Stimulated activated CD4-positive, alpha-beta T cell treated with anti-CD3 and anti-CD28 coated beads, Interleukin-12 subunit alpha, Interleukin-12 subunit beta, amount 100 ng/mL, for 48 hours (primary cell): ENCODE results near the gene PROSER3.
"Not testable (repeated sequence)": the region's sequence is repeated elsewhere in the genome, so short reads cannot be mapped to it uniquely, and the experiment has no call there.

Source experiments
- DNase-seq, 3 donors: peaks; one replicate each; pipeline ENCODE4 v3.0.0-alpha.2; 2020; ENCODE audit warnings: low read depth in 2 of 3, low spot score in 1 of 3

Gene PROSER3

GRCh38 chr19:35722461-35722860 is 35.5 kb upstream of the PROSER3 start:
- DNase-seq: no peak

- no peak for DNase-seq
These were observed 35.1 kb upstream of the PROSER3 start for GRCh38 chr19:35722897-35723296.

DNA sequence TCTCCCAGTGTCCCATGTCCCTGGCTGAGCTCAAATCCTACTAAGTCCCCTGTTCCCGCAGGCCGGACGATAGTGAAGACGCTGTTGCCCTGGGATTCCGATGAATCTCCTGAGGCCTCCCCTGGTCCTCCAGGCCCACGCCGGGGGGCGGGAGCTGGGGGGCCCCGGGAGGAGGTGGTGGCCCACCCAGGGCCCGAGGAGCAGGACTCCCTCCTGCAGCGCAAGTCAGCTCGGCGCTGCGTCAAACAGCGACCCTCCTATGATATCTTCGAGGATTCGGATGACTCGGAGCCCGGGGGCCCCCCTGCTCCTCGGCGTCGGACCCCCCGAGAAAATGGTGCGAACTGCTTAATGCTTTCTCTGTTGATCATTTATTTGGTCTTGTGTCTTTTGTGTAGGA is 34.3 kb upstream of the PROSER3 start:
- no peak for DNase-seq

GRCh38 chr19:35724132-35724531 is 33.8 kb upstream of the PROSER3 start:
- DNase-seq: not testable (repeated sequence)

DNA sequence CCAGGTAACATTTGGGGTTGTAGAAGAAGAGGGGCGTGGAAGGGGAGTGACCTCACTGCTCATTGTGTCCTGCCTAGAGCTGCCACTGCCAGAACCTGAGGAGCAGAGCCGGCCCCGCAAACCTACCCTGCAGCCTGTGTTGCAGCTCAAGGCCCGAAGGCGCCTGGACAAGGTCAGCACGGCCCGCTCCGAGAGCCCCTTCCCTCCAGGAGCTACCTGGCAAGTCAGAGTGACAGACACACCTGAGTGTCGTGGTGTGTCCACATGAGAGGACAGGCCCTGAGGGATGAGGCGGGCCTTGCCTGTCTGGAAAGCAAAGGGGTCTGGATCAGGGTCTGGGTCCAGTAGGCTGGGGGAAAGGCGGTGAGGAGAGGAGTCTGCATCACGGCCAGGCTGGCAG is 33.4 kb upstream of the PROSER3 start:
- DNase-seq: no peak

GRCh38 chr19:35725216-35725861 is 32.6 kb upstream of the PROSER3 start:
- no peak for DNase-seq

DNA sequence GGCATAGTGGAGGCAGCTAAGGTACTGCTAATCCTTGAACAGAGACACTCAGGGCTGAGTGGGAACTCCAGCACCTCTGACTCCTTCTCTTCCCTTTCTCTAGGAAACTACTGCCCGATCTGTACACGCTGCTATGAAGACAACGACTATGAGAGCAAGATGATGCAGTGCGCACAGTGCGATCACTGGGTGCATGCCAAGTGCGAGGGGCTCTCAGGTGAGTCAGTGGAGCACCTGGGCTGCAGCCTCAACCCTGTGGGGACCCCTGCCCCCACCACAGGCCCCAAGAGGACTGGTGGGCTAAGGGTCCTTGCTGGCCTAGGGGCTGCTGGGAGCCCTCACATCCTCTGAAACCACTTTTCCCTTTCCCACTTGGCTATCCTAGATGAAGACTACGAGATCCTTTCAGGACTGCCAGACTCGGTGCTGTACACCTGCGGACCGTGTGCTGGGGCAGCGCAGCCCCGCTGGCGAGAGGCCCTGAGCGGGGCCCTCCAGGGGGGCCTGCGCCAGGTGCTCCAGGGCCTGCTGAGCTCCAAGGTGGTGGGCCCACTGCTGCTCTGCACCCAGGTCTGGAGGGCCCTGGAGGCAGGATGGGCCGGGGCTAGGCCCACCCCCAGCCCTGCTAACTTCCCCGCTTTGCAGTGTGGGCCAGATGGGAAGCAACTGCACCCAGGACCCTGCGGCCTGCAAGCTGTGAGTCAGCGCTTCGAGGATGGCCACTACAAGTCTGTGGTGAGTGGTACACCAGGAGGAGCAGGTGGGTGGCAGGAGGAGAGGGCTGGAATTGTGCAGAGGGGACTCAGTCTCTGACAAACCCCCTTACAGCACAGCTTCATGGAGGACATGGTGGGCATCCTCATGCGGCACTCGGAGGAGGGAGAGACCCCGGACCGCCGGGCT is 30.7 kb upstream of the PROSER3 start:
- DNase-seq: no peak

GRCh38 chr19:35727956-35728706 is 29.8 kb upstream of the PROSER3 start:
- no peak for DNase-seq

DNA sequence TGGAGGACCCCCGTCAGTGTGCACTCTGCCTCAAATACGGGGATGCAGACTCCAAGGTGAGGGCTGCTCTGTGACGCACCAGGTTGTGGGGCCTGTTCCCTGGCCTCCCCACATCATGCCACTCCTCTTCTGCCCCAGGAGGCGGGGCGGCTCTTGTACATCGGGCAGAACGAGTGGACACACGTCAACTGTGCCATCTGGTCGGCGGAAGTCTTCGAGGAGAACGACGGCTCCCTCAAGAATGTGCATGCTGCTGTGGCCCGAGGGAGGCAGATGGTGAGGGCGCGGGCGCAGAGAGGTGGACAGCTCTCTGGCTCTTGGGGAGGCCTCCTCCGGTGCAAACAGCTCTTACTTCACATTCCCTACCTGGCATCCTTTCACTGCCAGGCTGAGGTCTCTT is 29.0 kb upstream of the PROSER3 start:
- no peak for DNase-seq

GRCh38 chr19:35729763-35730162 is 28.2 kb upstream of the PROSER3 start:
- no peak for DNase-seq

GRCh38 chr19:35730326-35730725 is 27.6 kb upstream of the PROSER3 start:
- no peak for DNase-seq

- DNase-seq: no peak
These were observed 26.6 kb upstream of the PROSER3 start for GRCh38 chr19:35731353-35731752.

- no peak for DNase-seq
These were observed 26.1 kb upstream of the PROSER3 start for GRCh38 chr19:35731779-35732405.

DNA sequence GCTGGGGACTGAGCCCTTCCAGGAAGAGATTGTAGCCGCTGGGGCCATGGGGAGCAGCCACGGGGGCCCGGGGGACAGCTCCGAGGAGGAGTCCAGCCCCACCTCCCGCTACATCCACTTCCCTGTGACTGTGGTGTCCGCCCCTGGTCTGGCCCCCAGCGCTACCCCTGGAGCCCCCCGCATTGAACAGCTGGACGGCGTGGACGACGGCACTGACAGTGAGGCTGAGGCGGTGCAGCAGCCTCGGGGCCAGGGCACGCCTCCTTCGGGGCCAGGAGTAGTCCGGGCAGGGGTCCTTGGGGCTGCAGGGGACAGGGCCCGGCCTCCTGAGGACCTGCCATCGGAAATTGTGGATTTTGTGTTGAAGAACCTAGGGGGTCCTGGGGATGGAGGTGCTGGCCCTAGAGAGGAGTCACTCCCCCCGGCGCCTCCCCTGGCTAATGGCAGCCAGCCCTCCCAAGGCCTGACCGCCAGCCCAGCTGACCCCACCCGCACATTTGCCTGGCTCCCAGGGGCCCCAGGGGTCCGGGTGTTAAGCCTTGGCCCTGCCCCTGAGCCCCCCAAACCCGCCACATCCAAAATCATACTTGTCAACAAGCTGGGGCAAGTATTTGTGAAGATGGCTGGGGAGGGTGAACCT is 25.3 kb upstream of the PROSER3 start:
- no peak for DNase-seq

DNA sequence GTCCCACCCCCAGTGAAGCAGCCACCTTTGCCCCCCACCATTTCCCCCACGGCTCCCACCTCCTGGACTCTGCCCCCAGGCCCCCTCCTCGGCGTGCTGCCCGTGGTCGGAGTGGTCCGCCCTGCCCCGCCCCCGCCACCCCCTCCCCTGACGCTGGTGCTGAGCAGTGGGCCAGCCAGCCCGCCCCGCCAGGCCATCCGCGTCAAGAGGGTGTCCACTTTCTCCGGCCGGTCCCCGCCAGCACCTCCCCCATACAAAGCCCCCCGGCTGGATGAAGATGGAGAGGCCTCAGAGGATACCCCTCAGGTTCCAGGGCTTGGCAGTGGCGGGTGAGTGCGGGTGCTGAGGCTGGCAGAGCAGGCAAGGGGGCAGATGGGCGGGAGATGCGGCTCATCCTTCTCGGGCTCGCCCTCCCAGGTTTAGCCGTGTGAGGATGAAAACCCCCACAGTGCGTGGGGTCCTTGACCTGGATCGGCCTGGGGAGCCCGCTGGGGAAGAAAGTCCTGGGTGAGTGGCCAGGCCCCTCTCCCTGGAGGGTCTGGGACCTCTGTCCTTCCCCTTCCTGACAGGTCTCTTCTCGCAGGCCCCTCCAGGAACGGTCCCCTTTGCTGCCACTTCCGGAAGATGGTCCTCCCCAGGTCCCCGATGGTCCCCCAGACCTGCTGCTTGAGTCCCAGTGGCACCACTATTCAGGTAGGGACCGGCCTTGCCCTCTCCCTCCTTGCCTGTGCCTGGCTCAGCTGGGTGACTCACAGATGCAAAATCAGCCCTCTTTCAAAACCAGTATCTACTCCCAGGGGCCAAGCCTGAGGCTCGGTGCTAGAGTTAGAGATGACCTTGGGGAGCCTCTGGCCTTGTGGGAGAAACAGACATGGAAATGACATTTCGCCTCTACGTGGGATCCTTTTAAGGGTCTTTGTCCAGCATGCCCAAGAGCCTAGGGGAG is 24.5 kb upstream of the PROSER3 start:
- no peak for DNase-seq

DNA sequence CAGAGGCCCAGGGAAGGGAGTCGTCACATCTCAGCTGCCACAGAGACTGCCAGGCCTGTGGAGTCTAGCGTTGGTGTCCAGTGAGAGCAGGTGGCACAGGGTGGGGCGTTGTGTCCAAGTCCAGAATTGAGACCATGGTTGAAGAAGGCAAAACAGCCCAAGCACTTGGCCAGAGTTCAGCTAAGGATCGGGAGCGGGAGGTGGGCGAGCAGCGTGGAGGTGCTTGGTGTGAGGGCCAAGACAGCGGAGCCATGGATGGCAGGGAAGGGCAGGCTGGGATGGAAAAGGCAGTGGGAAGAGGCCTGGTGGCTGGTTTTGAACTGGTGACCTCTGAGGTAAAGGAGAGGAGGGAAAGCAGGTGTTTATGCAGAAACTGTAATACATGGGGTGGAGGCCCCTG is 23.7 kb upstream of the PROSER3 start:
- DNase-seq: no peak

DNA sequence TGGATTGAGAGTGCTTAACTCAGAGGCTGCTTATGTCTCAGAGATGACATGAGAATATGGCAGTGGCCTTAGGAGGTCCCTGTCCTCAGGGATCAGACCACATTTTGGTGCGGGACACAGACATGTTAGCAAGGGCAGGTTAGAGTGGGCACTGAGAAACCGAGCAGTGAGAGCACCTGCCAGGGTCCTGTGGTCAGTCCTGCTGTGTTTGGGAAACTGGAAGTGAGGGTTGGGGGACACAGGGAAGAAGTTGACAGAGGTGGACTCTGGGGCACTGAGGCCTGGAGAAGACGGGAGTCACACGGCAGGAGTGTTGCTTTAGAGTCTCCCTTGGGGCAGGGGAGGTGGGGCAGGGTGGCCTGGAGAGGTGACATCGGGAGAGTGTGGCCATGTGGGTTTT is 23.1 kb upstream of the PROSER3 start:
- DNase-seq: no peak

GRCh38 chr19:35736913-35737886 is 20.8 kb upstream of the PROSER3 start:
- no peak for DNase-seq
